HG03025 (cell line): ENCODE results near the gene CD72.

Experiments
- ATAC-seq: cut with Tn5 transposase; IDR thresholded peaks from one replicate; pipeline ENCODE4 v1.9.1; 2021; ENCODE audit warnings: mild to moderate bottlenecking, moderate library complexity; ENCODE audit not compliant: unreplicated experiment, low FRiP score

The CD72 gene

GRCh38 chr9:35561468-35562261, 56.5 kb downstream of the CD72 start:
- ATAC-seq: no peak

GRCh38 chr9:35560625-35561337, 57.4 kb downstream of the CD72 start:
- ATAC-seq: no peak
